ENCODE results near the gene ADIPOR1. TPM values are rescaled to one million over a fixed set of nuclear protein-coding genes. Genes with fewer than 3 reads are reported as not detected.

ADIPOR1 gene
- polyA plus RNA-seq, 4 donors = 48.5 to 77.7 (median 53.8) TPM

- DNase-seq (peak in 1 of 2 donors; percentile 10), FAIRE-seq (no peak)
- 47 to 49% (median 49%) methylated on average over 17 to 18 of the region's 18 CpGs for WGBS, 3 donors
- Histone ChIP-seq H3K9me3 (ENCODE audit: control insufficient read depth in 2 of 2, insufficient read depth in 1 of 2, low read depth in 1 of 2, low read length in 1 of 2) (no peaks in the 10 kb centered on the region), H3K27me3 (ENCODE audit: control insufficient read depth in 3 of 3, insufficient read depth in 3 of 3, low read length in 3 of 3) (no peaks in the 10 kb centered on the region), H3K36me3 (ENCODE audit: control insufficient read depth in 3 of 3, insufficient read depth in 2 of 3, low read depth in 1 of 3, low read length in 3 of 3) (peaks cover 0 to 17% (median 3%) of the 10 kb centered on the region in 3 donors), H3K27ac (ENCODE audit: low read depth in 1 of 3, low read length in 2 of 3) (peak overlapping the region; percentile 27 to 91 (median 65)), H3K4me1 (ENCODE audit: control insufficient read depth in 3 of 3, insufficient read depth in 2 of 3, low read depth in 1 of 3, low read length in 2 of 3) (peaks cover 0 to 19% (median 3%) of the 10 kb centered on the region in 3 donors), H3K4me3 (ENCODE audit: low read depth in 1 of 3, low read length in 3 of 3) (peak overlapping the region; percentile 55 to 85 (median 81))
Observed at GRCh38 chr1:202966006-202966898, 8.1 kb upstream of the ADIPOR1 start.

- DNase-seq (no peak), FAIRE-seq (no peak)
- Histone ChIP-seq H3K4me3 (ENCODE audit: low read depth in 1 of 3, low read length in 3 of 3) (no peak overlapping the region), H3K36me3 (ENCODE audit: control insufficient read depth in 3 of 3, insufficient read depth in 2 of 3, low read depth in 1 of 3, low read length in 3 of 3) (peaks cover 0 to 17% (median 3%) of the 10 kb centered on the region in 3 donors), H3K27me3 (ENCODE audit: control insufficient read depth in 3 of 3, insufficient read depth in 3 of 3, low read length in 3 of 3) (no peaks in the 10 kb centered on the region), H3K4me1 (ENCODE audit: control insufficient read depth in 3 of 3, insufficient read depth in 2 of 3, low read depth in 1 of 3, low read length in 2 of 3) (peaks cover 0 to 19% (median 3%) of the 10 kb centered on the region in 3 donors), H3K27ac (ENCODE audit: low read depth in 1 of 3, low read length in 2 of 3) (no peak overlapping the region), H3K9me3 (ENCODE audit: control insufficient read depth in 2 of 2, insufficient read depth in 1 of 2, low read depth in 1 of 2, low read length in 1 of 2) (no peaks in the 10 kb centered on the region)
- 83 to 89% (median 84%) methylated on average over 3 of the region's 3 CpGs for WGBS, 3 donors
Observed at GRCh38 chr1:202965422-202965821, 7.3 kb upstream of the ADIPOR1 start.

GRCh38 chr1:202964791-202965410 is 6.8 kb upstream of the ADIPOR1 start:
- WGBS, 3 donors = 86 to 87% (median 87%) methylated on average over 6 of the region's 6 CpGs
- DNase-seq = no peak
- no peak for FAIRE-seq
- Histone ChIP-seq H3K4me1 (ENCODE audit: control insufficient read depth in 3 of 3, insufficient read depth in 2 of 3, low read depth in 1 of 3, low read length in 2 of 3) (peaks cover 0 to 19% (median 3%) of the 10 kb centered on the region in 3 donors), H3K36me3 (ENCODE audit: control insufficient read depth in 3 of 3, insufficient read depth in 2 of 3, low read depth in 1 of 3, low read length in 3 of 3) (peaks cover 0 to 17% (median 3%) of the 10 kb centered on the region in 3 donors), H3K27ac (ENCODE audit: low read depth in 1 of 3, low read length in 2 of 3) (no peak overlapping the region), H3K9me3 (ENCODE audit: control insufficient read depth in 2 of 2, insufficient read depth in 1 of 2, low read depth in 1 of 2, low read length in 1 of 2) (no peaks in the 10 kb centered on the region), H3K27me3 (ENCODE audit: control insufficient read depth in 3 of 3, insufficient read depth in 3 of 3, low read length in 3 of 3) (no peaks in the 10 kb centered on the region), H3K4me3 (ENCODE audit: low read depth in 1 of 3, low read length in 3 of 3) (no peak overlapping the region)

GRCh38 chr1:202961220-202961880 is 3.2 kb upstream of the ADIPOR1 start:
- H3K4me3 ChIP-seq (ENCODE audit: low read depth in 1 of 3, low read length in 3 of 3) = no peak overlapping the region
- no peaks in the 10 kb centered on the region for H3K27me3 ChIP-seq (ENCODE audit: control insufficient read depth in 3 of 3, insufficient read depth in 3 of 3, low read length in 3 of 3)
- WGBS, 3 donors = 93 to 97% (median 93%) methylated on average over 5 of the region's 5 CpGs
- no peak for FAIRE-seq
- peaks cover 0 to 17% (median 3%) of the 10 kb centered on the region in 3 donors for H3K36me3 ChIP-seq (ENCODE audit: control insufficient read depth in 3 of 3, insufficient read depth in 2 of 3, low read depth in 1 of 3, low read length in 3 of 3)
- DNase-seq = no peak
- no peak overlapping the region for H3K27ac ChIP-seq (ENCODE audit: low read depth in 1 of 3, low read length in 2 of 3)
- H3K9me3 ChIP-seq (ENCODE audit: control insufficient read depth in 2 of 2, insufficient read depth in 1 of 2, low read depth in 1 of 2, low read length in 1 of 2) = no peaks in the 10 kb centered on the region
- H3K4me1 ChIP-seq (ENCODE audit: control insufficient read depth in 3 of 3, insufficient read depth in 2 of 3, low read depth in 1 of 3, low read length in 2 of 3) = peaks cover 0 to 16% (median 8%) of the 10 kb centered on the region in 3 donors

- Histone ChIP-seq H3K4me1 (ENCODE audit: control insufficient read depth in 3 of 3, insufficient read depth in 2 of 3, low read depth in 1 of 3, low read length in 2 of 3) (peaks cover 0 to 12% (median 8%) of the 10 kb centered on the region in 3 donors), H3K4me3 (ENCODE audit: low read depth in 1 of 3, low read length in 3 of 3) (no peak overlapping the region), H3K27me3 (ENCODE audit: control insufficient read depth in 3 of 3, insufficient read depth in 3 of 3, low read length in 3 of 3) (no peaks in the 10 kb centered on the region), H3K36me3 (ENCODE audit: control insufficient read depth in 3 of 3, insufficient read depth in 2 of 3, low read depth in 1 of 3, low read length in 3 of 3) (peaks cover 0 to 16% (median 0%) of the 10 kb centered on the region in 3 donors), H3K27ac (ENCODE audit: low read depth in 1 of 3, low read length in 2 of 3) (no peak overlapping the region), H3K9me3 (ENCODE audit: control insufficient read depth in 2 of 2, insufficient read depth in 1 of 2, low read depth in 1 of 2, low read length in 1 of 2) (no peaks in the 10 kb centered on the region)
- DNase-seq = peak; percentile 11 to 42
- 8 to 58% (median 46%) methylated on average over 1 of the region's 1 CpG for WGBS, 3 donors
- FAIRE-seq = no peak
Observed at GRCh38 chr1:202959276-202959620, 1.1 kb upstream of the ADIPOR1 start.

GRCh38 chr1:202958544-202959275 is 598 bp upstream of the ADIPOR1 start:
- H3K4me3 ChIP-seq (ENCODE audit: low read depth in 1 of 3, low read length in 3 of 3) = peak overlapping the region in 2 of 3 donors; percentile 73 to 83
- peak overlapping the region in 2 of 3 donors; percentile 50 to 88 for H3K27ac ChIP-seq (ENCODE audit: low read depth in 1 of 3, low read length in 2 of 3)
- peaks cover 0 to 12% (median 8%) of the 10 kb centered on the region in 3 donors for H3K4me1 ChIP-seq (ENCODE audit: control insufficient read depth in 3 of 3, insufficient read depth in 2 of 3, low read depth in 1 of 3, low read length in 2 of 3)
- H3K36me3 ChIP-seq (ENCODE audit: control insufficient read depth in 3 of 3, insufficient read depth in 2 of 3, low read depth in 1 of 3, low read length in 3 of 3) = peaks cover 0 to 16% (median 0%) of the 10 kb centered on the region in 3 donors
- DNase-seq = peak in 1 of 2 donors; percentile 32
- H3K9me3 ChIP-seq (ENCODE audit: control insufficient read depth in 2 of 2, insufficient read depth in 1 of 2, low read depth in 1 of 2, low read length in 1 of 2) = no peaks in the 10 kb centered on the region
- WGBS, 3 donors = 2 to 4% (median 2%) methylated on average over 10 of the region's 10 CpGs
- H3K27me3 ChIP-seq (ENCODE audit: control insufficient read depth in 3 of 3, insufficient read depth in 3 of 3, low read length in 3 of 3) = no peaks in the 10 kb centered on the region
- no peak for FAIRE-seq

GRCh38 chr1:202956969-202957368 is 1.1 kb downstream of the ADIPOR1 start:
- Histone ChIP-seq H3K36me3 (ENCODE audit: control insufficient read depth in 3 of 3, insufficient read depth in 2 of 3, low read depth in 1 of 3, low read length in 3 of 3) (peaks cover 0 to 8% (median 0%) of the 10 kb centered on the region in 3 donors), H3K27me3 (ENCODE audit: control insufficient read depth in 3 of 3, insufficient read depth in 3 of 3, low read length in 3 of 3) (no peaks in the 10 kb centered on the region), H3K9me3 (ENCODE audit: control insufficient read depth in 2 of 2, insufficient read depth in 1 of 2, low read depth in 1 of 2, low read length in 1 of 2) (no peaks in the 10 kb centered on the region), H3K4me3 (ENCODE audit: low read depth in 1 of 3, low read length in 3 of 3) (peak overlapping the region in 2 of 3 donors; percentile 83 to 98), H3K27ac (ENCODE audit: low read depth in 1 of 3, low read length in 2 of 3) (no peak overlapping the region), H3K4me1 (ENCODE audit: control insufficient read depth in 3 of 3, insufficient read depth in 2 of 3, low read depth in 1 of 3, low read length in 2 of 3) (peaks cover 0 to 12% (median 8%) of the 10 kb centered on the region in 3 donors)
- DNase-seq (peak in 1 of 2 donors; percentile 16), FAIRE-seq (no peak)
- 25 to 55% (median 41%) methylated on average over 6 of the region's 6 CpGs for WGBS, 3 donors

All from small intestine (tissue), 7 donors.